H1 (cell line): ENCODE results near the gene TOB1. TPM values are rescaled to one million over a fixed set of nuclear protein-coding genes. Genes with fewer than 3 reads are reported as not detected.

Experiments used
- CEBPB ChIP-seq: IDR thresholded peaks from 2 replicates; pipeline ENCODE4 v1.6.1; 2012; ENCODE audit warnings: low read depth, low read length
- CHD7 ChIP-seq: fragments of 300-600 bp; sonication (generic); IDR thresholded peaks from 2 replicates; pipeline ENCODE4 v1.7.1; 2012; ENCODE audit warnings: low read length, moderate library complexity, mild to moderate bottlenecking, inconsistent platforms; ENCODE audit not compliant: insufficient replicate concordance
- MAFK ChIP-seq: IDR thresholded peaks from 2 replicates; pipeline ENCODE4 v1.6.1; 2012; ENCODE audit warnings: low read depth, mild to moderate bottlenecking, improper control_type of control experiment, low read length
- POU5F1 ChIP-seq: IDR thresholded peaks from 2 replicates; pipeline ENCODE4 v1.6.1; 2011; ENCODE audit warnings: low read depth, mild to moderate bottlenecking, low read length, moderate library complexity
- RBBP5 ChIP-seq: IDR thresholded peaks from 2 replicates; pipeline ENCODE4 v1.7.1; 2012; ENCODE audit warnings: low read depth, mild to moderate bottlenecking, inconsistent platforms, low read length, moderate library complexity, borderline replicate concordance
- RNF2 ChIP-seq: fragments of 200-900, 300-1000 bp; sonication (generic); IDR thresholded peaks from 2 replicates; pipeline ENCODE4 v1.7.1; 2016; ENCODE audit warnings: borderline replicate concordance, low read depth, mild to moderate bottlenecking, antibody characterized with exemption, low read length; ENCODE audit not compliant: poor library complexity, severe bottlenecking; ENCODE audit errors: missing control alignments
- YY1 ChIP-seq: IDR thresholded peaks from 2 replicates; pipeline ENCODE4 v1.6.1; 2011; ENCODE audit warnings: low read depth, mild to moderate bottlenecking, low read length
- polyA plus RNA-seq, 7 experiments: library from polyadenylated mRNA; depleted of rRNA in 3 of 7; stranded (reverse) in 5 of 7; unstranded in 2 of 7; fragments of >200 nt in 5 of 7; fragments of 200-250 nt in 2 of 7; gene quantifications; 1 replicate in 5 of 7; 2 replicates in 1 of 7; 4 replicates in 1 of 7; pipeline versions ENCODE4 v1.2.1 to v1.2.3, GENCODE V29; 2011 to 2013; ENCODE audit warnings: missing spikeins in 2 of 7, mixed read lengths in 2 of 7
- total RNA-seq: library from RNA; stranded (reverse); fragmentation: NEBNext Ultra II Directional; extraction: Animal tissue kit (Norgen Biotek cat#: 25700); gene quantifications from 2 replicates; pipeline ENCODE4 v1.2.1, GENCODE V29; 2021

TOB1 gene
- total and polyA plus RNA-seq, 2 of the 8 experiments (the other 6 are each of a cell fraction or from before 2014, with no cell fraction given): 14.4 to 20.8 TPM

GRCh38 chr17:50899559-50900319 lies 33.6 kb upstream of the TOB1 start (continued):
- no peak for TF ChIP-seq MAFK
- TF ChIP-seq YY1: no peak
- no peak for TF ChIP-seq CHD7
- TF ChIP-seq RBBP5: no peak
- TF ChIP-seq RNF2: no peak
- no peak for TF ChIP-seq CEBPB
- TF ChIP-seq POU5F1: no peak
